ENCODE results near the gene MED13L.

DNA sequence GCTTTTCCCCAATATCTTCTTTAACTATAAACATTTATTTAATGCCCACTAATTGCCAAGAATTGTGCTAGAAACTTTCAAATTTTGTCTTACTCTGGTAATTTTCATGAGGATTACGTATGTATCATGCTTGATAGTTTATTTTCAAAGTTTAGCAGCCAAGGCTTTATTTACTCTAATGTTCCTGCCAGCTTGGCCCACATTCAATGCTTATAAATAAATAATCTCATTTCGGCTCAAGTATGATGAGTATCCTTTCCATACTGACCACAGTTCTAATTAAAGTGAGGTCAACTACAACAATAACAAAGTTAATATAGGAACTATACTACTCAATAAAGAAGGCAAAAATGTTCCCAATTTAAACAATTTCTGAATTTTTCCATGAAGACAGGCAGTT, 259.2 kb downstream of the MED13L start:
- TF ChIP-seq, protein P1, sequence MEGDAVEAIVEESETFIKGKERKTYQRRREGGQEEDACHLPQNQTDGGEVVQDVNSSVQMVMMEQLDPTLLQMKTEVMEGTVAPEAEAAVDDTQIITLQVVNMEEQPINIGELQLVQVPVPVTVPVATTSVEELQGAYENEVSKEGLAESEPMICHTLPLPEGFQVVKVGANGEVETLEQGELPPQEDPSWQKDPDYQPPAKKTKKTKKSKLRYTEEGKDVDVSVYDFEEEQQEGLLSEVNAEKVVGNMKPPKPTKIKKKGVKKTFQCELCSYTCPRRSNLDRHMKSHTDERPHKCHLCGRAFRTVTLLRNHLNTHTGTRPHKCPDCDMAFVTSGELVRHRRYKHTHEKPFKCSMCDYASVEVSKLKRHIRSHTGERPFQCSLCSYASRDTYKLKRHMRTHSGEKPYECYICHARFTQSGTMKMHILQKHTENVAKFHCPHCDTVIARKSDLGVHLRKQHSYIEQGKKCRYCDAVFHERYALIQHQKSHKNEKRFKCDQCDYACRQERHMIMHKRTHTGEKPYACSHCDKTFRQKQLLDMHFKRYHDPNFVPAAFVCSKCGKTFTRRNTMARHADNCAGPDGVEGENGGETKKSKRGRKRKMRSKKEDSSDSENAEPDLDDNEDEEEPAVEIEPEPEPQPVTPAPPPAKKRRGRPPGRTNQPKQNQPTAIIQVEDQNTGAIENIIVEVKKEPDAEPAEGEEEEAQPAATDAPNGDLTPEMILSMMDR (optimal IDR thresholded peaks at IDR 0.05 in 1 of 3, IDR thresholded peaks at IDR 0.05 in 1 of 3, conservative IDR thresholded peaks at IDR 0.05 in 1 of 3; ENCODE audit: extremely low read depth in 1 of 3, insufficient read depth in 2 of 3, low read length in 3 of 3) = no peak
- TF ChIP-seq EZH2 (IDR thresholded peaks at IDR 0.05; ENCODE audit: low read length) = no peak

All from keratinocyte (primary cell).